Neural cell (in vitro differentiated cells): Measurements from ENCODE around the gene MAPT.

ENCODE experiments used
- EP300 ChIP-seq: fragments of 450-650 bp; conservative IDR thresholded peaks from 2 replicates; pipeline ENCODE4 v1.6.1; 2014; ENCODE audit warnings: antibody characterized with exemption, mild to moderate bottlenecking, moderate library complexity; ENCODE audit not compliant: poor library complexity, severe bottlenecking
- POLR2AphosphoS5 ChIP-seq: IDR thresholded peaks from 2 replicates; pipeline ENCODE4 v1.6.1; 2012
- RAD21 ChIP-seq: fragments of 450-650 bp; conservative IDR thresholded peaks from 2 replicates; pipeline ENCODE4 v1.6.1; 2014; ENCODE audit warnings: antibody characterized with exemption, mild to moderate bottlenecking, moderate library complexity
- SMC3 ChIP-seq: fragments of 450-650 bp; conservative IDR thresholded peaks from 2 replicates; pipeline ENCODE4 v1.6.1; 2014; ENCODE audit warnings: antibody characterized with exemption, mild to moderate bottlenecking, moderate library complexity; ENCODE audit not compliant: poor library complexity
- TAF1 ChIP-seq: IDR thresholded peaks from 2 replicates; pipeline ENCODE4 v1.6.1; 2012; ENCODE audit warnings: low read depth
- TF ChIP-seq, protein P1 (sequence below): fragments of 450-650 bp; IDR thresholded peaks from 2 replicates; pipeline ENCODE4 v1.5.1; 2014; ENCODE audit warnings: antibody characterized with exemption, mild to moderate bottlenecking, moderate library complexity; ENCODE audit not compliant: poor library complexity, severe bottlenecking
- TF ChIP-seq, protein P2 (sequence below): IDR thresholded peaks from 2 replicates; pipeline ENCODE4 v1.6.1; 2012; ENCODE audit warnings: borderline replicate concordance

DNA sequence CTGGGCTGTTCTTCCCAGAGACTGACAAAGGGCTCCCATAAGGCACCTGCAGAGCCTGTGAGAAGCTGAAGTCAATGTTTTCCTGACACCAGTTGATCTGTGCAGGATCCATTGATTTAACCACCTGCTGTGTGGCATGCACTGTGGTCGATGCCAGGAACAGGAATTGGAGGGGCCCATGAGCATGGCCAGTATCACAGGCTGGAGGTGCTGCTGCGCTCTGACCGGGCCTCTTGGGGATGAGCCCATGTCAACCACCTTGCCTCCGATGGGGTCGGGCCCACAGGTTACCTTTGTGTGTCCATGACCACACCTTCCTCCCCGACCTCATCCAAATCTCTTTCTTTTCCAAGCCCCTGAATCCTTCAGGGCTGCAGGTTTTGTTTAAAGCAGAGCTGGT lies 86.5 kb downstream of the MAPT start:
- TF ChIP-seq, protein P1, sequence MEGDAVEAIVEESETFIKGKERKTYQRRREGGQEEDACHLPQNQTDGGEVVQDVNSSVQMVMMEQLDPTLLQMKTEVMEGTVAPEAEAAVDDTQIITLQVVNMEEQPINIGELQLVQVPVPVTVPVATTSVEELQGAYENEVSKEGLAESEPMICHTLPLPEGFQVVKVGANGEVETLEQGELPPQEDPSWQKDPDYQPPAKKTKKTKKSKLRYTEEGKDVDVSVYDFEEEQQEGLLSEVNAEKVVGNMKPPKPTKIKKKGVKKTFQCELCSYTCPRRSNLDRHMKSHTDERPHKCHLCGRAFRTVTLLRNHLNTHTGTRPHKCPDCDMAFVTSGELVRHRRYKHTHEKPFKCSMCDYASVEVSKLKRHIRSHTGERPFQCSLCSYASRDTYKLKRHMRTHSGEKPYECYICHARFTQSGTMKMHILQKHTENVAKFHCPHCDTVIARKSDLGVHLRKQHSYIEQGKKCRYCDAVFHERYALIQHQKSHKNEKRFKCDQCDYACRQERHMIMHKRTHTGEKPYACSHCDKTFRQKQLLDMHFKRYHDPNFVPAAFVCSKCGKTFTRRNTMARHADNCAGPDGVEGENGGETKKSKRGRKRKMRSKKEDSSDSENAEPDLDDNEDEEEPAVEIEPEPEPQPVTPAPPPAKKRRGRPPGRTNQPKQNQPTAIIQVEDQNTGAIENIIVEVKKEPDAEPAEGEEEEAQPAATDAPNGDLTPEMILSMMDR, result no peak
- no peak for TF ChIP-seq RAD21
- TF ChIP-seq, protein P2, sequence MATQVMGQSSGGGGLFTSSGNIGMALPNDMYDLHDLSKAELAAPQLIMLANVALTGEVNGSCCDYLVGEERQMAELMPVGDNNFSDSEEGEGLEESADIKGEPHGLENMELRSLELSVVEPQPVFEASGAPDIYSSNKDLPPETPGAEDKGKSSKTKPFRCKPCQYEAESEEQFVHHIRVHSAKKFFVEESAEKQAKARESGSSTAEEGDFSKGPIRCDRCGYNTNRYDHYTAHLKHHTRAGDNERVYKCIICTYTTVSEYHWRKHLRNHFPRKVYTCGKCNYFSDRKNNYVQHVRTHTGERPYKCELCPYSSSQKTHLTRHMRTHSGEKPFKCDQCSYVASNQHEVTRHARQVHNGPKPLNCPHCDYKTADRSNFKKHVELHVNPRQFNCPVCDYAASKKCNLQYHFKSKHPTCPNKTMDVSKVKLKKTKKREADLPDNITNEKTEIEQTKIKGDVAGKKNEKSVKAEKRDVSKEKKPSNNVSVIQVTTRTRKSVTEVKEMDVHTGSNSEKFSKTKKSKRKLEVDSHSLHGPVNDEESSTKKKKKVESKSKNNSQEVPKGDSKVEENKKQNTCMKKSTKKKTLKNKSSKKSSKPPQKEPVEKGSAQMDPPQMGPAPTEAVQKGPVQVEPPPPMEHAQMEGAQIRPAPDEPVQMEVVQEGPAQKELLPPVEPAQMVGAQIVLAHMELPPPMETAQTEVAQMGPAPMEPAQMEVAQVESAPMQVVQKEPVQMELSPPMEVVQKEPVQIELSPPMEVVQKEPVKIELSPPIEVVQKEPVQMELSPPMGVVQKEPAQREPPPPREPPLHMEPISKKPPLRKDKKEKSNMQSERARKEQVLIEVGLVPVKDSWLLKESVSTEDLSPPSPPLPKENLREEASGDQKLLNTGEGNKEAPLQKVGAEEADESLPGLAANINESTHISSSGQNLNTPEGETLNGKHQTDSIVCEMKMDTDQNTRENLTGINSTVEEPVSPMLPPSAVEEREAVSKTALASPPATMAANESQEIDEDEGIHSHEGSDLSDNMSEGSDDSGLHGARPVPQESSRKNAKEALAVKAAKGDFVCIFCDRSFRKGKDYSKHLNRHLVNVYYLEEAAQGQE, result no peak
- TF ChIP-seq POLR2AphosphoS5, result no peak
- no peak for TF ChIP-seq TAF1
- TF ChIP-seq EP300, result no peak
- TF ChIP-seq SMC3, result no peak
